GM19467 (cell line): Measurements from ENCODE around the gene RHBDF2.

ENCODE experiments used
- ATAC-seq: cut with Tn5 transposase; IDR thresholded peaks from one replicate; pipeline ENCODE4 v1.9.1; 2021; ENCODE audit warnings: mild to moderate bottlenecking, moderate library complexity; ENCODE audit not compliant: unreplicated experiment

RHBDF2 gene

DNA sequence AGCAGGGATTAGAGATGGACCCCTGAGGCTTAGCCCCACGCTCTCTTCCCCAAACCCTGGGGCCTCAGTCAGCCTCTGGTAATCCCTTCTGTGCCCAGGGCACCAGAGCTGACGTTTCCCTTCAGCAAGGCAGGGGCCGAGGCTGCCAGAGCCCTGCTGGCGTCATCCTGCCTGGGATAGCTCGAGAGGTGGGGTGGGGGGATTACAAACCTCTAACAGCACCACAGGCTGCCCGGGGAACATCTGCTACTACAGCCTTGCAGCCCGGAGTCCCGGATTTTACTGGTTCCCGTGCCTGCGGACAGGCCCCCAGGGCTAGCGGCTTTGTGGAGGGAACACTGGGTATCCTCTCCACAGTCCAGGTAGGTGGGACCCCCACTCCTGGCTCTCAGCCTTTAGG, 33.9 kb downstream of the RHBDF2 start, which contains the start of gene AANAT:
Gene AANAT (plus strand): TSS at position 238 of the 400 bp plus-strand sequence. CDS start 1,144 bp downstream, outside the sequence.
- ATAC-seq, result no peak

DNA sequence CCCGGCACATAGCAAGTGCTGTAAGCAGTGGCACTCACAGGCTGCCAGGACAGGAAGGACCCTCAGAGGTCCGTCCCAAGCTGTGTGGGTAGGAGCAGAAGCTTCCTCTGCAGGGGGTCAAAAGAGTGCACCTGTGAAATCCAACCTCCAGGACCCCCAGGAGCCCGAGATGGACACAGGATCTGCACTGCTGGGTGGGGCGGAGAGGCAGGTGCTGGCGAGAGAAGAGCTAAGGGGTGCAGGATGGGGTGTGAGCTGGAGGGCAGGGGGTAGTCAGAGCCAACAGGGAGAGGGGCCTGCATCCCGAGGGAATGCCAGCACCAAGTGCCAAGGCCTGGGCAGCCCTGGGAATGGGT, 34.5 kb downstream of the RHBDF2 start:
- no peak for ATAC-seq

DNA sequence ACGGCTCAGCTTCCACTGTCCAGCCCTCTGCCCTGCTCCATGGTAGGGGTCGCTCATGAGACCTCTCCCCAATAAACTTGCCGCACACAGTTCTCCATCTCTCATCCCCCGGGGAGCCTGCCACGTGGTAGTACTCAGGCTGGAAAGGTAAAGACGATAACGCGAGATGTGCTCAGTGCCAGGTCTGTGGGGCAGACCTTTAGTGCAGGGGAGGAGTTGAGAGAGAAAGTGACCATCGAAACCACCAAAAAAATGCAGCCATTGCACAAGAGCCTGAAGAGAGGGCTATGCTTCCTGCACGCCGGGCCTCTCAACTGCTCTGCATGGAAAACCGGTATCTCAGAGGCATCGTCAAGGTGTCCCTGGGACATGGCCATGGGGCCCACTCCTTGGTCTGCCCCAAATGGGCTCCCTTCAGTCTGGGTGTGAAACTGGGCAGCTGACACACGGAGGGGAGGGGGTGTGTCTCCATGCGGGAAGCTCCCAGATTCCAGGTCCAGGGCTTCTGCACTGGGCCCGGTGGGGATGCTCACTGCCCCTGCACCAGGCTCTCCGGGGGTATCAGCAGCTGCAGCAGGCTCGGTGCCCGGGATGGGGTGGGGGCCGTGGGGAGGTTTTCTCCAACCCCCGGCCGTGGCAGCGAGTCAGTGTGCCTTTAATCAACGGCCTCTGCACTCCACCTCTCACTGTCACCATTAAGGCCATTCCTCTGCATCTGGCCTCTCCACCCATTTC, 38.5 kb downstream of the RHBDF2 start:
- no peak for ATAC-seq

DNA sequence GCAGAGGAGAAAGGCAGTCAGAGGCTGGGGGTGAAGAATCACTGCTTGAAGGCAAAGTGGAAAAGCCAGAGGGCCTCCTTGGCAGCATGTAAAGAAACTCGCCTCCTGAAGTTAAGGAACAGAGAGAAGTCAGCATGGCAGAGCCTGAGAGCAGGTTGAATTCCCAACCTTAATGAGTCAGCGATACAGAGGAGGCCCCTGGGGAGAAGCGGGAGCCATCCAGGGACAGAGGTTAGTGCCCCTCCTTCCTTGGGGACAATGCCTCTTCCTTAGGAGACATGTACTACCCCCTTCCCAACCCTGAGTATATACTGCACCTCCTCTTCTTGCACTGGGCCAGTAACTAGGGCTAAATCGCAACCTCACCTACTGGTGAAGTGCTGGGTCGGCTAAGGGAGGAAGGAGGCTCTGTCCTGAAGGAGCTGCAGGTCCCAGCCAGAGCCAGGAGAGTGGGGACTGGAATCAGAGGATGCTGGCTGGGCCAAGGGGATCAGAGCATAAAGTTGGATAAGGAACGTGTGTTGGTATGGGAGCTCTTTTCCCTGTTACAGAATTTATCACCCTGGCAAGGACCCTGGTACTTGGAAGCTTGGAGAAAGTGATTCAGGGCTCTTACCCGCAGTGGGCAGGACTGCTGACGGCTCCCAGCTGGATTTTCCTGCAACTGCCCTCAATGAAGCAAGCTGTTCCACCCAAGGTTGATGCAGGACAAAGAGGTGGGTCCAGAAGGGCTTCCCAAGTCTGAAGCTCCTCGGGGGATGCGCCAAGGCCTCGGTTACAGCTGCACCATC, 39.3 kb downstream of the RHBDF2 start:
- no peak for ATAC-seq

DNA sequence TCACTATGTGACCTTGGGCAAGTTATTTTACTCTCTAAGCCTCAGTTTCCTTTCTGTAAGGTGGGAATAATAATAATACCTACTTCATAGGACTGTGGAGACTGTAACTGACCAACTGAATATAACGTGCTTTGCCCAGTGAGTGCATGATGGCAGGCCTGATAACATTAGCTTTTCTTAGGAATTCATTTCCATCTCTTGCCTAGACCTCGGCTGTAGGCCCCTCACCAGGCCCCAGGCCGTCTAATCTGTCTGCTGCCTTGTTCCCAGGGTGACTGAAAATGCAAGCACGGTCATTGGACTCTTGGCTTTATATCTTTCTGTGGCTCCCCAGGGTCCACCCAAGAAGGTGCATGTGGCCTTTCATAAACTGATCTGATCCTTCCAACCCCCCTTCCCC, 41.5 kb downstream of the RHBDF2 start:
- ATAC-seq, result no peak

DNA sequence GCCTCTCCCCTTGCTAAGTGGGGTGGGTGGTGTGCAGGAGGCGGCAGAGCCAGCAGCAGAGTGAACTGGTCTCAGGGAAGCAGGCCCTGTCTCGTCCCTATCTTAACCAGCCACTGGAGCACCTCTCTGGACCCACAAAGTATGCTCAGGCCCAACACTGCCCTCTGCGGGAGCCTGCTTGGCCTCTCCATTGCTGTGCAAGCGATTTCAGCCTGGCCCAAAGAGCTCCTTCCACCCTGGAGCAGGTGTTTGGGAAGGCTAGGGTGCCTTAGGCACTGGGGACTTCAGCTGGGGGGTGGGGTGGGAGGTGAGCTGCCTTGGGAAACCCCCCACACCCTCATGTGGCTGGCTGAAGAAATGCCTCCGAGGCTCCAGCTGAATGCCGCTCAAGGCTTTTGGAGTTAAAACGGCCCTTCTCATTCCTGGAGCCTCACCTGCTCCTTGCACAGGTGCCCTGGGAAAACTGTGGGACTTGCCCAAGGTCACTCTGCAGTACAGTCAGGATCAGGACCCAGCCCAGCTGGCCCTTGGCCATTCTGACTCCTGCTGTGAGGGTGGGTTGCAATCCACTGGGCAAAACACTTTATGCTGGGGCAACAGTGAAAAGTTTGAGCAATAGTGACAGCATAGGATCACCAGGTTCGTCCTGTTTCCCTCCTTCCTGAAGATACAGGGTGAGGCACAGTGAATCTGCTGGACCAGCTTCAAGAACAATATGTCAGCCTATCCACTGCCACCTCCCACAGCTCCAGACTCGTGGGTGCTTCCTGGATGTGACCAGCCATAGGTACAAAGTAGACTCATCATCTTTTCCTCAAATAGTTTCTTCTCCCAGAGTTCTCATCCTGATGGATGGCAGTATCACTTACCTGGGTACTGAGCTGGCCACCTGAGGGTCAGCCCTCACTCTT, 42.4 kb downstream of the RHBDF2 start:
- ATAC-seq, result no peak

DNA sequence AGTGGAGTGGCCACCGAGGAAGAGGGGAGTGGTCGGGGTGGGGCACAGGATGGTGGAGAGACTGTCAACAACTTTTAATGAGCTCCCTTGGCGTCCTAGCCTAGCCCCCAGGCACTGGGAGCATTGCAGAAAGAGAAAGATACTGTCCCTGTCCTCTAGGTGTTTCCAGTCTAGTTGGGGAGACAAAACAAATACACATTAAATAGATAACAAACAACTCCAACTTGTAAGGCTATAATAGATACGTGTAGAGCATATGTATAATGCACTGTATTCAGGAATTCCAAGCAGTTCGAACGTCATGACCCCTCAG, 47.8 kb downstream of the RHBDF2 start:
- ATAC-seq, result no peak

DNA sequence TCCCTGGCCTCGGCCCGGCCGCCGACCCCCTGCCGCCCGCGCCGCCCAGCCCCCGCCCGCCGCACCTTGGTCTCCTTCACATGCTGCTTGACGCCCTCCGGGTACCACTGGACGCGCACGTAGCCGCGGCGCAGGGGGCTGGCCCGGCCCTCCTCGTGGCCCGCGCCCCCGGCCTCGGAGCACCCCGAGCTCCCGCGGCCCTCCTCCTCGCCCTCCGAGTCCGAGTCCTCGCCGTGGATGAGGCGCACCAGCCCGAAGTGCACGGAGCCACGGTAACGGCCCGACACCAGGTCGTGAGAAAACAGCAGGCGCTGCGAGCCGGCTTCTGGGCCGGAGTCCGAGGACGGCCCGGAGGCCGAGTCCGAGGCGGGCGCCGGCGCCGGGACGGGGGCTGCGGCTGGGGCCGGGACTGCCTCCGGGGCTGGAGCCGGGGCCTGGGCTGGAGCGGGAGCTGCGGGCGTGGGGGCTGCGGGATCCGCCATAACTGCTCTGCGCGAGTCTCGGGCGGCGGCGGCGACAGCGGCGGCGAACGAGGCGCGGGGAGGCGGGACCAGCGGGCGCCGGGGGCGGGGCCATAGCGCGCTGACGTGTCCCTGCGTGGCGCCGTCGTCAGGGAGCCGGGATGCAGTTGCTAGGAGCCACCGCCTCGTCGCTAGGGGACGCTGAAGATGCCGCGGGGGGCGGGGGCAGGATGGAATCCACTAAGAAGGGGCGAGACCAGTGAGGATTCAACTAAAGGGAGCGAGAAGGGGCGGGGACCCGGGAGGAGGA, 48.4 kb downstream of the RHBDF2 start, which contains the start of gene UBE2O:
Gene UBE2O (minus strand): TSS at position 493 of the 771 bp plus-strand sequence. CDS start 11 bp downstream, at position 482.
- ATAC-seq, result peak; percentile 86

DNA sequence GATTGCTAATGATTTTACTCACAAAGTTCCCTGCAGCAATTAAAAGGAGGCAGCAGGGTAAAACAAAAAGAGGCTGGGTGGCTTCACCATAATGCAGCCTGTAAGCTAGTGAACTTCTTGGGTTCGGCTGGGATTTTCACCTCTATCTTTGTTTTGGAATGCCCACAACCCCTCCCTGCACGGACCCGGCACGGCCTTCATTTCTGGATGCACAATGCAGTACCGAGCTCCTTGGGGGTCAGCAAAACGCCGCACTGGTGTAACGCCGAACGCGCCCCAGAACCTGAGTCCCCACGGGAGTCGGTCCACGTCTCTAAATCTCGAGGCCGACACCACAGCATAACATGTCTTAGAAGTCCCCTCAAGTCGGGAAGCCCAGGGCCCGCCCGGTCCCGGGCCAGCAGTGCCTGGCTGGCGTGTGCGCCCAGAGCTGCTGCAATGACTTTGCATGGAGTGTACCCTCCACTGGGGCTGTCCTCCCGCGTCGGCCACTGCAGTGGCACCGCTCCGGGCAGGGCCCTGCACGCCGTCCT, 49.0 kb downstream of the RHBDF2 start:
- ATAC-seq, result peak; percentile 27

DNA sequence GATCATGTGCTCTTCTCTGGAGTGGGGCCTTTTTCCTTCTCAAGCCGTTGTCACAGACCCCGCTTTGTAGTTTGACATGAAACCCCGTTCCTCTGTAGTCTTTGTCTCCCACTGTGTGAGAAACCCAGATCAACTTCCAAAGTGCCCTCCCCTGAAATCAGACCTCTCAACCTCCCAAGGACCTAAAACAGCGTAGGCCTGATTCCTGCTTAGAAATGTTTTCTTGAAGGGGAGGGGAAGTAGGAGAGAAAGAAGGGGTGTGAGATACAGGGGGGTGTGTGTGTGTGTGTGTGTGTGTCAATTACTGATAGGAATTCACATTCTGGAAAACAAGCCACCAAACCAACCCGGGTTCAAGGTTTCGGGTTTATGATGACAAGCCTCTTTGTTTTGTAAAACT, 49.7 kb downstream of the RHBDF2 start:
- ATAC-seq, result no peak

DNA sequence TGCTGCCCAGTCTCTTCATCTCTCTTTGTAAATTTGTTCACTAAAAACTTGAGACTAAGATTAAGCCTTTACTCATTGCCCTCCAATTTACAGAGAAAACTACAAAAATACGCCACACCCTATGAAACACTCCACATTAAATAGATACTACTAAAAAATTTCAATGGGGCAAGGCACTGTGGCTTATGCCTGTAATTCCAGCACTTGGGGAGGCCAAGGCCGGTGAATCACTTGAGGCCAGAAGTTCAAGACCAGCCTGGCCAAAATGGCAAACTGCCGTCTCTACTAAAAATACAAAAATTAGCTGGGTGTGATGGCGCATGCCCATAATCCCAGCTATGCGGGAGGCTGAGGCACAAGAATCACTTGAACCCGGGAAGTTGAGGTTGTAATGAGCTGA, 52.1 kb downstream of the RHBDF2 start:
- ATAC-seq, result no peak

DNA sequence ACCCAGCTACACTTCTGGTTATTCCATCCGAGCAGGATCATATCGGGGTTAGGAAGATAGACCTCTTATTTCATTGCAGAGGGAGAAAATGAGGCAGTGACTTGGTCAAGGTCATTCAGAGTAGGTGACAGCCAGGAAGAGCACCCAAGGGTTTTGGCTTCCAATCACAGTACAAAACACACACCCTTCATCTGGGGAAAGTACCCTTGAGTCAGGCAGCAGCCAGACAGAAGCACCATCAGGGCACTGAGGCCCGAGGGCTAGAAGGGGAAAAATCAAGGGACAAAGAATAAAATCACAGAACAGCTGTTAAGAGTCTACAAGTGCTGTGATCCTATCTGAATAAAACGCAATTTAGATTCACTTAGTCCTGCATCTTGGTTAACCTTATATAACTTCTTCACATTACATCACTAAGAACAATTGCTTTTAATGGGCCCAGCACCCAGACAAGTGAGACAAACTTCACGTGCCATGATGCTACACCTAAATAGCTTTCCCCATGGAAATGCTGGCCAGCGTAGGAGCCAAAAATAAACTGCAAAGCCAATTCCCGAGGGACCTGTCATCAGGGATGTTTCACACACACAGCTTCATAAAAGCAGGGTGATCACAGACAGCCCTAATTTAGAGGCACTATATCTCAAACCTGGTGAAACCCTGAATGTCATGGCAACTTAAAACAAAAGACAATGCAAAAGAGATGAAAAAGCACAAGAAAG, 53.1 kb downstream of the RHBDF2 start:
- ATAC-seq, result no peak

DNA sequence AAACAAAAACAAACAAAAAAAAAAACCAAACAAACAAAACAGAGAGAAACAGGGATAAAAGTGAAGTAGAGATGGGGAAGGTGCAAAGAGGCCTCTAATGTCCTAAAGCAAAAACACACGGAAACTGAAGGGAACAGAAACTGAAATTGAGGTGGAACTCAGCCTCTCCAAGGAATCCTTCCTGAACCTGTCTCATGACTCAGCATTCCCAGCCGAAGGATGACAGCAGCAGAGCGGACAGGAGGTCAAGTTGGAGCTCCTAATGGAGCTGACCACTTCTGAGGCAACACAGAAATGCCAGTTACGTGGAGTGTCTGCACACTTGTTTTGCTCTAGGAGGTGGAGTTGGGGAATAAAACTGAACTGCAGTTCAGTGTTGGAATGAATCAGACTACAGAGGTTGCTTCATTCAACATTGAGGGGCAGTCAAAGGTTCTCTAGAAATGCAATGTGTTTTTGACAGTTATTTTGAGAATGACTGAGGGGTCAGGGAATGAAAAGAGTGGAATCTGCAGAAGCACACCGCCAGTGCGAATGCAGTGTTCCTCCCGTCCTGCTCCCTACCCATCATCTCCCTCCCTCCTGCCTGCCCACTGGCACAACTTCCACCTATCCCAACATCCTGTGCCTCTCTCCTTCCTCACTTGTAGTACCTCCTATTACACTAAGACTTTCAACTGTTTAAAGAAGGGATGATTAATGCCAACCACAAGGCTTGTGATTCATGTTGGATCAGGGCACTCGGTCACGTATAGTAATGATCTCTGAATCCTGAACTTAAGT, 54.6 kb downstream of the RHBDF2 start:
- ATAC-seq, result no peak

DNA sequence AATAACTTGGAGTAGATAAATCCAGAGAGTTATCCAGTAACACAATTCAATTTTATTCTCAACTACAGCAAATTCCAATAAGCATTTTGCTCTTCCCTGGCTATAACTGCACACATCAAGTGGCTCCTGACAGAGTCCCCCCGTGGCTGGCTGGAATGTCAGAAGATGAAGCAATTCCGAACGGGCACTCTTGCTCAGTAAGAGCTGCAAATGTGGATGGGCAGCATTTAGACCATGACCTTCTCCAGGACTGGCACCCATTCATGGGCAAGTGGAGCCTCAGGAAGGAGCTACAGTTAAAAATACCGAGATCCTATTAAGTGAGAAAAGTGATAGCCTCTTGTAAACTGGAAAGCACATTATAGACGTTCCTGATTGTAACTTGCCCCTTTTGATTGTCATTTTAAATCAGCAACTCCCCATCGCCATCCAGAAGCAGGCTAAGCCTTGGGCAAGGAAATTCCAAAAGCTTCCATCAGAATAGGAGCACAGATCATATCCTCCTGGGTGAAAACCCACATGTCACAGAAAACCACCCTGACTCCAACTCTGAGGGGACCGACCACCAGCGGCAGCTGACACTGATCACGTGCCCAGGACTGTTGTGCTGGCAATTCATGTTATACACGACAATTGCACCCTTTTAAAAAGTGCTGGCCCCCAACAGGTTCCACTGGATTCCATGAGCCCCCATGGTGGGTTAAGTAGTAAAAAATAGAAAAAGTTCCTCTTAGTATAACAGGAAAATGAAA, 55.4 kb downstream of the RHBDF2 start:
- no peak for ATAC-seq

DNA sequence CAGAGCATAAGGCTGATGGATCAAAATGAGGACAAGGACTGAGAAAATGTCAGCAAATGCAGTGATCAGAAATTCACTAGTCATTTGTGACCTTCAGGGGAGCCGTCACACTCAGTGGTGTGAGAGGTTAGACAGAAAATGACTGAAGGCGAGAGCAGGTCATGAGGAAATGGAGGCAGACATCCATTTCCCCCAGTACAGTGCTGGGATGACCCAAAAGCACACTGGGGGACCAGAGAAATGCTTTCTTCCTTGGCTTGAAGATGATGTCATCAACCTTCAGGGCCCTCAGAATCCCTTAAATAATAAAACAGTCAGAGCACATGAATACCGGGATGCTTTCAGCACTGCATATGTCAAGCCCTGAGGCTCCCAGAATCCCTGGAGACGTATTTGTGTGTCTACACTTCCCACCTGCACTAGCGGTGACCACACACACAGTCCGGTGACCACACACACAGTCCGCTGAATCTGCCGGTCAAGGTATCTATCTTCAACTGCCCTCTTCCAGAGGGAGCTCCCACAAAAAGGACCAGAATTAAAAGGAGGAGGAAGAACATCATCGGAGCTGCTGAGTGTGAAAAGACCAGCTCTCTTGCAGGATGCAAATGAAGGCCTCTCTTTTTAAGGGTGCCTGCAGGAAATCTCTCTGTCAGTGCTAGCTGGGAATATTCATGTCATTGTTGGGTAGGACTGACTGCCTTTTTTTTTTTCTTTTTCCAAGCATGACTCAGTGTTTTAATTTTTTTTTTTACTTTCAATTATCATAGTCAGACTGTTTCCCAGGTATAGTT, 56.5 kb downstream of the RHBDF2 start:
- ATAC-seq, result no peak

DNA sequence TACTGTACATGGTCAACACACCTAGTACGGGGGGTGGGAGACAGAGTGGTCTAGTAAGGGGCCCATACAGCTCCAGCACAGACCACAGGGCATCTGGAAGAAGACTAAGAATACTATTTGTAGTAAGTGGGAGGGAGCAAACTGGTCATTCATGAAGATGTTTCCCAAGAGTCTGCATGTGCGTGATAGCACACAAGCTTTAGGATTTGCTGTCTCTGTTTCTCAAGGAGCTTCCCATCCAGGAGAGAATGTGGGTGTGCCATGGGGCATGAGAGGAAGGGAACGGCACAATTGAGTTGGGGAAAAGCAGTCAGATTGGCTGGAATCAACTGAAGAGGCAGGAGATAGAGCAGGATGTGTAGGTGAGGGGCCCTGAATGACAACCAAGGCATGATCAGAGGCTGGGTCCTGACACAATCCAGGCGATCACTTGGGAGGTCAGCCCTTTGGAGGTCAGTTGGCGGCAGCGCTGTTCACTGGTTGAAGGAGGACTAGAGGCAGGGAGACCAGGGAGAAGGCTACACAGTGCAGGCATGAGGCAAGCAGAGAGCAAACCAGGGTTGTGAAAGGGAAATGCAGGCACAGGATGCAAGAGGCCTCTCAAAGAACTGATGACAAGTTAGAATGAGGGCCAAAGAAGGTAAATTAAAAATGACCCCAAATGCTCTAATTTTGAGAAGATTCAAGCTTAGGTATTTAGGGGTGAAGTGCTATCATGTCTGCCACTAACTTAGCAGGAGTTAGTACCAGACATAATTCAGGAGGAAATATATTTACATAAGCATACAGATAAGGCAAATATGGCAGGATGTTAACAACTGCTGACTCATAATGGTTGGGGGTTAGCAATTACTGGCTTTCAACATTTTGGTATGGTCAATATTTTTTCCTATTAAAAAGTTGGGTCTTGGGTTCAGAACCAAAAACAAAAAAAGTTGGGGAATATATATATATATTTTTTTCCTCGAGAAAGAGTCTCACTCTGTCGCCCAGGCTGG, 58.6 kb downstream of the RHBDF2 start:
- no peak for ATAC-seq
